Measurements from ENCODE around the gene PKHD1. TPM values are rescaled to one million over a fixed set of nuclear protein-coding genes. Genes with fewer than 3 reads are reported as not detected.
"Not testable (repeated sequence)": the region's sequence is repeated elsewhere in the genome, so short reads cannot be mapped to it uniquely, and the experiment has no call there.

PKHD1 gene
- polyA plus RNA-seq, 1 of the 3 experiments (the other 2 are of a cell fraction) = not detected

DNA sequence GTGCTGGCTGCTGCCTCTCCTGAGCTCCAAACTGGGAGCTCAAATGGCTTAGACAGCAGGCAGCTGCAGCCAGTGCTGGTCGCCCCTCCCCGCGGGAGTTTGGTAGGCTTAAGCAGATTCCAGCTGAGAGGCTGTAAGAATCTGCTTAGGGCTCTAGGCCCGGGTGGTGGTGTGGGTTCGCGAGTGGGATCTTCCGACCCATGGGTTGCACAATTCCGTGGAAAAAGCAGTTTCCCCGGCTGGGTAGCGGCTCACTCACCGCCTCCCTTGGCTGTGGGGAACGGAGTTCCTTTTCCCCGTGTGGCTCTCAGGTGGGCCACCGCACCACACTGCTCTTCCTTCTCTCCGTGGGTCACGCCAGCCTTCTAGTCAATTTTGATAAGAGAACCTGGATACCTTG, 232.5 kb downstream of the PKHD1 start:
- DNase-seq = no peak
- H3K9me3 ChIP-seq = no peaks in the 10 kb centered on the region
- H3K4me1 ChIP-seq (ENCODE audit: control insufficient read depth in 1 of 2, insufficient read depth in 2 of 2, low read depth in 1 of 2, low read length in 1 of 2) = no peaks in the 10 kb centered on the region
- no peaks in the 10 kb centered on the region for H3K79me2 ChIP-seq (ENCODE audit: insufficient read depth)
- H3K4me3 ChIP-seq (ENCODE audit: low read depth in 2 of 2, low read length in 1 of 2) = no peak overlapping the region
- H3K9ac ChIP-seq = no peak overlapping the region
- H3K27me3 ChIP-seq (ENCODE audit: insufficient read depth) = no peaks in the 10 kb centered on the region
- no peaks in the 10 kb centered on the region for H3K36me3 ChIP-seq (replicated peaks in 1 of 2; ENCODE audit: control insufficient read depth in 1 of 2, insufficient read depth in 2 of 2, low read length in 1 of 2)
- ChIA-PET POLR2A (no interaction called here), CTCF (interaction anchor here (0.7 to 1.5 kb wide), 7 partner anchors 71 to 1726 kb away, joined by 3 to 5 read pairs (median 3); no protein-coding TSS in a partner anchor)
- WGBS (ENCODE audit: low lambda C conversion rate) = 70% methylated on average over 14 of the region's 16 CpGs
- H3K27ac ChIP-seq (ENCODE audit: low read depth in 2 of 2, low read length in 1 of 2) = no peak overlapping the region; a peak in 1 of 4 replicates
- H3F3A ChIP-seq (replicated peaks; ENCODE audit: insufficient read depth) = no peaks in the 10 kb centered on the region
- H3K4me2 ChIP-seq = no peak overlapping the region
- TF ChIP-seq IRF3 (IDR thresholded peaks at IDR 0.05; ENCODE audit: low read depth, low read length) = no peak
- no peaks in the 10 kb centered on the region for H3K9me2 ChIP-seq
- H4K20me1 ChIP-seq (ENCODE audit: insufficient read depth) = no peaks in the 10 kb centered on the region
- no peak overlapping the region for H2AFZ ChIP-seq (ENCODE audit: low read depth)

- no peaks in the 10 kb centered on the region for H3K79me2 ChIP-seq (ENCODE audit: insufficient read depth)
- H3K9ac ChIP-seq = no peak overlapping the region
- H3K4me1 ChIP-seq (ENCODE audit: control insufficient read depth in 1 of 2, insufficient read depth in 2 of 2, low read depth in 1 of 2, low read length in 1 of 2) = no peaks in the 10 kb centered on the region
- no peaks in the 10 kb centered on the region for H4K20me1 ChIP-seq (ENCODE audit: insufficient read depth)
- H3K36me3 ChIP-seq (replicated peaks in 1 of 2; ENCODE audit: control insufficient read depth in 1 of 2, insufficient read depth in 2 of 2, low read length in 1 of 2) = no peaks in the 10 kb centered on the region
- TF ChIP-seq CTCF (IDR thresholded peaks at IDR 0.05) (no peak), ELF1 (IDR thresholded peaks at IDR 0.05) (no peak), IRF3 (IDR thresholded peaks at IDR 0.05; ENCODE audit: low read depth, low read length) (no peak), GABPA (IDR thresholded peaks at IDR 0.05; ENCODE audit: low read depth) (no peak), RFX5 (IDR thresholded peaks at IDR 0.05; ENCODE audit: low read length) (no peak), RXRA (IDR thresholded peaks at IDR 0.05; ENCODE audit: borderline replicate concordance, low read depth) (no peak), JUND (IDR thresholded peaks at IDR 0.05) (no peak), MEF2A (IDR thresholded peaks at IDR 0.05; ENCODE audit: borderline replicate concordance, low read depth) (no peak), USF2 (IDR thresholded peaks at IDR 0.05; ENCODE audit: borderline replicate concordance, low read depth, low read length) (no peak), MAX (IDR thresholded peaks at IDR 0.05; ENCODE audit: low read depth) (no peak)
- no peaks in the 10 kb centered on the region for H3K9me3 ChIP-seq
- H3F3A ChIP-seq (replicated peaks; ENCODE audit: insufficient read depth) = no peaks in the 10 kb centered on the region
- POLR2A ChIA-PET = no interaction called here
- CTCF ChIA-PET = interaction anchor here (0.7 to 1.5 kb wide), 5 partner anchors 72 to 1726 kb away, joined by 3 to 4 read pairs (median 3); no protein-coding TSS in a partner anchor
- no peak for DNase-seq
- no peak overlapping the region for H2AFZ ChIP-seq (ENCODE audit: low read depth)
- H3K4me3 ChIP-seq (ENCODE audit: low read depth in 2 of 2, low read length in 1 of 2) = no peak overlapping the region
- H3K27me3 ChIP-seq (ENCODE audit: insufficient read depth) = no peaks in the 10 kb centered on the region
- no peak overlapping the region for H3K4me2 ChIP-seq
- no peak overlapping the region for H3K27ac ChIP-seq (ENCODE audit: low read depth in 2 of 2, low read length in 1 of 2)
- no peaks in the 10 kb centered on the region for H3K9me2 ChIP-seq
- WGBS (ENCODE audit: low lambda C conversion rate) = 22% methylated on average over 2 of the region's 7 CpGs
Observed at GRCh38 chr6:51854347-51854746, 233.1 kb downstream of the PKHD1 start.

DNA sequence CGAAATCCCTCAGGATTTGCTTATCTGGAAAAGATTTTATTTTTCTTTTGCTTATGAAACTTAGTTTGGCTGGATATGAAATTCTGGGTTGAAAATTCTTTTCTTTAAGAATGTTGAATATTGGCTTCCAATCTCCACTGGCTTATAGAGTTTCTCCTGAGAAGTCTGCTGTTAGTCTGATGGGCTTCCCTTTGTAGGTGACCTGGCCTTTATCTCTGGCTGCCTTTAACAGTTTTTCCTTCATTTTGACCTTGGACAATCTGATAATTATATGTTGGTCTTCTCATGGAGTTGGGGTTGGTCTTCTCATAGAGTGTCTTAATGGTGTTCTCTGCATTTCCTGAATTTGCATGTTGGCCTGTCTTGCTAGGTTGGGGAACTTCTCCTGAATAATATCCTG, 234.3 kb downstream of the PKHD1 start:
- H3K9ac ChIP-seq; H3K9me2 ChIP-seq; H3K4me2 ChIP-seq; H3F3A ChIP-seq (replicated peaks; ENCODE audit: insufficient read depth); H3K36me3 ChIP-seq (replicated peaks in 1 of 2; ENCODE audit: control insufficient read depth in 1 of 2, insufficient read depth in 2 of 2, low read length in 1 of 2); H3K27me3 ChIP-seq (ENCODE audit: insufficient read depth); H3K27ac ChIP-seq (ENCODE audit: low read depth in 2 of 2, low read length in 1 of 2); CTCF ChIA-PET; H3K4me3 ChIP-seq (ENCODE audit: low read depth in 2 of 2, low read length in 1 of 2); H2AFZ ChIP-seq (ENCODE audit: low read depth); H3K9me3 ChIP-seq; H3K79me2 ChIP-seq (ENCODE audit: insufficient read depth); DNase-seq; H4K20me1 ChIP-seq (ENCODE audit: insufficient read depth); H3K4me1 ChIP-seq (ENCODE audit: control insufficient read depth in 1 of 2, insufficient read depth in 2 of 2, low read depth in 1 of 2, low read length in 1 of 2); POLR2A ChIA-PET: not testable (repeated sequence)
- WGBS (ENCODE audit: low lambda C conversion rate) = 14% methylated on average over 1 of the region's 1 CpG

Data from SK-N-SH (cell line).